GM18873 (cell line): Measurements from ENCODE around the gene SEPTIN2.
"Not testable (repeated sequence)": the region's sequence is repeated elsewhere in the genome, so short reads cannot be mapped to it uniquely, and the experiment has no call there.

Experiments
- ATAC-seq: cut with Tn5 transposase; IDR thresholded peaks from one replicate; pipeline ENCODE4 v1.9.1; 2021; ENCODE audit warnings: mild to moderate bottlenecking, moderate library complexity, moderate number of reproducible peaks; ENCODE audit not compliant: unreplicated experiment, low FRiP score

The SEPTIN2 gene

DNA sequence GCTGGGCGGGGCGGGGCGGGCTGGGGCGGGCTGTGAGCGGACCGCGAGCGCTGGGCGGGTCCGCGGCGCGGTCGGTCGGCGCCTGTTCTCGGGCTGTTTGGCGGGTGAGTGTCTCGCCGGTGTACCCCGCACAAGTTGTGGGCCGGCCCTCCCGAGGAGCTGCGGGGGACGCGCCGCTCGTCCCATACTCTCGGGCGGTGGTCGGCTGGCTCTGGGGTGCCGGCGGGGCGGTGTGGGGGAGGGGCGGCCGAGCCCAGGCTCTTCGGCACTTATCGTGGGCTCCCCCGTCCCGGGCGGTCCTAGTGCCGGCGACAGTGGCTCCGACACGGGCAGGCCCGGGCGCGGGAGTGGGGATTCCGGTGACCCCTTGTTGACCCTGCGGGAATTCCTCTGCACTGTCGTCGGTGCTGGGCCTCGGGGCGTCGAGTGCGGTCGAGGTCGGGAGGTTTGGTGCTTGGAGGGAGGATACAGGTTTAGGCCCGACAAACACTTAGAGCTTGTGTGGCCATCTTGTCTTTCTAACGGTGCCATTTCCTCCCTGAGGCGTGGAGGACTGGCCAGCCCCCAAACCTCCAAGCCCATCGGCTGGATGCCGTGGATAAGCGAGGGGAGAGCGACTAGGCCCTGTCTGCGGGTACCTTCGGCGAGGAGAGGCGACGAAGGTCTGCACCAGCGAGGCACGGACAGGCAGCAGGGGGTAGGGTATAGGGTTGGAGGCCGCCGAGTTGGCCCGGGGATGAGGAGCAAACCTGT, at the start of gene SEPTIN2:
Gene SEPTIN2, plus strand, starts transcription at position 47 of the 753 bp plus-strand sequence. CDS start 8,308 bp downstream, outside the sequence.
- ATAC-seq: peak; percentile 24

GRCh38 chr2:241267249-241268067, 48.3 kb upstream of the SEPTIN2 start:
- ATAC-seq: no peak

- ATAC-seq: no peak
Observed at GRCh38 chr2:241268306-241268705, 47.4 kb upstream of the SEPTIN2 start.

GRCh38 chr2:241268716-241269445, 46.8 kb upstream of the SEPTIN2 start:
- ATAC-seq: no peak

- ATAC-seq: no peak
Observed at GRCh38 chr2:241269707-241270520, 45.8 kb upstream of the SEPTIN2 start.

- ATAC-seq: no peak
Observed at GRCh38 chr2:241270531-241270930, 45.2 kb upstream of the SEPTIN2 start.

GRCh38 chr2:241271706-241272302, 43.9 kb upstream of the SEPTIN2 start:
- ATAC-seq: no peak

DNA sequence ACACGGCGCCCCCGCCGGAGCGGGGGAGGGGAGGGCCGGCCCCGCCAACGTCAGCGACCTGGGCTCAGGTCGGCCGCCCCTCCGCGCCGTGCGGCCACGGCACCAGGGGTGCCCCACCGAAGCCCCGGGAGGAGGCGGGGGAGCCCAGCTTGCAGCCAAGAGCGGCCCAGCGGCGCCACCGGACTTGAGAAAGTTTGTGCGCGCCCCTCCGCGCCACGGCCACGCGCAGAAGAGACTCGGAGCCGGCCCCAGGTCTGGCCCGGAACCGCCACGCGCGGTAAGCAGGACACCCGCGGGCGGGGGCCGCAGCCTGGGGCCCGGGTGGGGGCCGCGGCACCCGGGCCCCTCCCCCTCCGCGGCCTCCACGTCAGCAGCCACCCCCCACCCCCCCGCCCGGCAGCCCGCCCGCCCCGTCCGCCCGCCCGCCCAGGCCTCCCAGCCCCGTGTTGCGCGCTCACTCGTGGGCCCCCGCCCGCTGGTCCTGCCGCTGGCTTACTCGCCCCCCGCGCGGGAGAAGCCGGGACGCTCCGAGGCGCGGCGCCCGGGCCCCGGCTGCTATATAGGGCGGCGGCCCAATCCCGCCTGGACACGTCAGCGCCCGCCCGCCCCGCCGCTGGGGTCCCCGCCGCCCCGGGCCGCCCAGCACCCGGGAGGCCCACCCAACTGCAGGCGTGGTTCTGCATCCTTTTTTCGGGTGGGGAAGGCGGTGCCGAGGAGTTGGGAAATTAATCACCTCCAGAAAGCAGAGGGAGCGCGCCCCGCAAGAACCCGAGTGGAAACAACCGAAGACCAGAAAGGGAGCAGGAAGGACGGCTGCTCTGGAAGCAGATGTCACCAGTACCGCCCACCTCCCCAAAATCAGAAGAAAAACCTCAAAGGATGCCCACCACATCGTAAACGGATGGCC, 43.2 kb upstream of the SEPTIN2 start:
- ATAC-seq: no peak

DNA sequence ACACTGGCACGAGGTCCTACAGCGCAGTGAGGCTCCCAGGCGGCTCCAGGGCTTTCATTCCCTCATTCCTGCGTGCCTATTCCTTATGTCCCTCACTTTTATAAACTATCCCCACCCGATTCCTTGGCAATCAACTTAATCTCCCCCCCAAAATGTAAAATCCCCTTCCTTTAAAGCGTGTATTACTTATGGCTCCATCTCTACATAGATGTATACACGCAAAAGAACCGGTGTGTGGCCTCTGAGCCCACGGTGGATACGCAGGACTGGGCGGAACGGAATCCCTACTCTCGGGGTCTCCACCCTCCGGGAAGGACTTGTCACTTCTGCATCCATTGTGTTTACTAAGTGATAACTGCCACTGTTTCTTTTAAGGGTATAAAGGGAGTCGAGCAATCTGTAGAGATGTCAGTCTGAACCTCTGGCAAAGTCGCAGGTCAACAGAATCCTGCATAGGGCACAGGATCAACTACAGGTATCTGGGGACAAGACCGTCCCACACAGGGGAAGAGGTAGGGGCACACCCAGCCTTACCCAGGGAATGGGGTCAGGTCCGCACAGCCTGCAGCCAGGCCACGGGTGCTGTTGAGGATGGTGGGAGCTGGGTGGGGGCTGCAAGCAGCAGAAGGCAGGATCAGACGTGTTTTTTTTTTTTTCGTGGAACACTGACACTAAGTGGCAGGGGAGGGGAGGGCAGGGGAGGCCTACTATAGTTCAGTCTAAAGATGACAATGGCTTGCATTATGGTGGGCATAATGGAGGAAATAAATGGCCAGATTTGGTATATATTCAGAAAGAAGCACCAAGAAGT, 42.3 kb upstream of the SEPTIN2 start:
- ATAC-seq: no peak

DNA sequence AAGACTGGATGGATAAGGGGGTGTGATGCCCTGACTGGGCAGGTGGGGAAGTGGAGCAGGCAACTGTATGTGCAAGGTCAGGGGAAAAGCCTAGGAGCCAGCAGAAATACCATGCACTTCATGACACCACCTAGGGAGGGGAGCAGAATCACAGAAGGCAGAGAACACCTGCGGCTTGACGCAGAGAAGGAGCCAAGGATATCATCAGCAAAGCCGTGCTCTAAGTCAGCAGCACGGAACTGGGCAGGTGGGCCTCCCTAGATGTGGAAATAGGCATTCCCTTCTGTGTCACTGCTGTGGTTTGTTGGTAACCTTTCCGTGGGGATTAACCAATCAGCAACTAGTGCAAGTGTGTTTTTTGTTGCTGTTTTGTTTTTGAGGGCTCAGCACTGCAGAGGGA, 41.6 kb upstream of the SEPTIN2 start:
- ATAC-seq: no peak

DNA sequence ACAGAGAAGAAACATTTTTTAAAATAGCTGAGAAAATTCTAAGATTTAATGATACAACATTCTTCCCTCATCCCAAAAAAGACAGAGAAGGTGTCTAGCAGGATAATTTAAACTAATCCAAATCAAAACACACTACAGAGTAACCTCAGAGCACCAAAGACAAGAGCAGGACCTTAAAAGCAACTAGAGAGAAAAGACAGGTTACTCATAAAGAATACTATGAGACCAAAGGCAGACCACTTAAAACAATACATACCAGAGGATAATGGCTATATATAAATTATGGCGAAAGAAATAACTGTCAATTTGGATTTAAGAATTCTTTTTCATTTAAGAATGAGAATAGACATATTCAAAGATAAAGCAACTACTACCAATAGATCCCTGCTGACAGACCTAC, 40.2 kb upstream of the SEPTIN2 start:
- ATAC-seq: no peak

DNA sequence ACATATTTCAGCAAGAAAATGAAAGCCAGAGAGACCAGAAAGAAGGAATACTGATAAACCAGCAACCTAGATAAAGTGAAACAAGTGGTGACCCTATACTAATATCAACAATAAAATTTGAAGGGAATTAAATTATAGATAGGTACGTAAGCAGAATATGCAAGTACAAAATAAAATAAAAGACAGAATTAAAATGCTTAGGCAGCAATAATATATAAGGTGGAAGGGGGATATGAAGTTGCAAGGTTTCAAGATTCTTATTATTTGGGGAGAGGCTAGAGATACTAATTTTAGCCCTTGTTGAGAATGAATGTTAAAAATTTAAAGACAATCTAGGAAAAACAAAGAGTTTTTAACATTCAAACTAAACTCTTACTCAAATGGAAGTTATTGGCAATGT, 39.8 kb upstream of the SEPTIN2 start:
- ATAC-seq: no peak

- ATAC-seq: not testable (repeated sequence)
Observed at GRCh38 chr2:241278306-241278705, 37.4 kb upstream of the SEPTIN2 start.

- no peak for ATAC-seq
Observed at GRCh38 chr2:241279413-241279812, 36.3 kb upstream of the SEPTIN2 start.

DNA sequence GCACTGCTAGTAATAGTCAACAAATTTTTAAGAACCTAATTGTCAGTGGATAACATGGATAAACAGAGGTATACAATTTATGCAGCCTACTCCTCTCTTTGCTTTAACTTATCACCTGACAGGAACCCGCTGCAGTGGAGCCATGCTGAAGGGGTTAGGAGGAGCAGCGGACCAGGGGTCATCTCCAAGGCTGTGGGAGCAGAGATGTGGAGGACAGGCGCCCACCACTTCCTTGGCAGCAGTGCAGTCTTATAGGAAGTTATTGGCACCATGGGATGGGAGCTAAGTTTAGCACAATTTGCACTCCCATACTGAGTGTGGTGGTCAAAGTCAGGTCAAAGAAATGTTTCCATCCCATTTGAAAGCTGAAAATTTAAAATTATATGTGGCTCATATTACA, 35.9 kb upstream of the SEPTIN2 start:
- ATAC-seq: no peak

DNA sequence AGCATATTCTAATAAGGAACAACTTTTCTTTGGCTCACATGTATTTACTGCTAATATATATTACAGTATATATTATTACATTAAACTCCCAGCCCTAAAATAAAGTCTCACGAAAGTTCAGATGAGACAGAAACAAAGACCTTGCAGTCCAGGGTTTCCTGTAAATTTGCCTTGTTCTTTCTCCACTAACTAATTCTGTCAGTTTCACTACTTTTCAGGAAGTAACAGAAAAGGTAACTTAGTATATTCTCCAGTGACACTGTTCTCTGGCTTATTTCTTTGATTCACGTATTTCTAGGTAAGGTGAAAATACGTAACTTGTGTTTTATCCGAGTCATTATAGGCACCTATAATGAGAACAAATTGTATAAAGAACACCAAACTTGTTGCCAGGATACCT, 35.4 kb upstream of the SEPTIN2 start:
- no peak for ATAC-seq

DNA sequence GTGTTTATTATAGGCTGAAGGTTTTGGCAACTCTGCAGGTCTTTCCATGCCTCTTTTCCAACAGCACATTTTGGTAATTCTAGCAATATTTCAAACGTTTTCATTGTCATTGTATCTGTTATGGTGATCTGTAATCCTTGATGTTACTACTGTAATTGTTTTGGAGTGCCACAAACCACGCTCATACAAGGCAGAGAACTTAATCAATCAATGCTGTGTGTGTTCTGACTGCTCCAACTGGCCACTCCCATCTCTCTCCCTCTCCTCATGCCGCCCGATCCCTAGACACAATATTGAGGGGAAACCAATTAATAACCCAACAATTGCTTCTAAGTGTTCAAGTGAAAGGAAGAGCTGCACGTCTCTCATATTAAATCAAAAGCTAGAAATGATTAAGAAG, 33.2 kb upstream of the SEPTIN2 start:
- no peak for ATAC-seq

DNA sequence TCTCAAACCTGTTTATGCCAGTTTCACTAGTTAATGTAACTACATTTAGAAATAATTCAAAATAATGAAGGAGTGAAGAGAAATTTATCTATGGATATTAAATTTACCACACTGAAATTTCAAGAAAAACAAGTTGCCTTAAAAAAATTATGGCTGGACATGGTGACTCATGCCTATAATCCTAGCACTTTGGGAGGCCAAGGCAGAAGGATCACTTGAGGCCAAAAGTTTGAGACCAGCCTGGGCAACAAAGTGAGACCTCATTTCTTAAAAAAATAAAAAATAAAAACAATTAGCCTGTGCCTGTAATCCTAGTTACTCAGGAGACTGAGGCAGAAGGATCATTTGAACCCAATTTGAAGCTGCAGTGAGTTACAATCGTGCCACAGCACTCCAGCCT, 30.1 kb upstream of the SEPTIN2 start:
- no peak for ATAC-seq
